HG03439 (cell line): ENCODE measurements around the gene WDR75.
"Not testable (repeated sequence)": the region's sequence is repeated elsewhere in the genome, so short reads cannot be mapped to it uniquely, and the experiment has no call there.

Experiments used
- ATAC-seq: cut with Tn5 transposase; IDR thresholded peaks from one replicate; pipeline ENCODE4 v1.9.1; 2021; ENCODE audit warnings: mild to moderate bottlenecking, moderate library complexity; ENCODE audit not compliant: unreplicated experiment

The WDR75 gene

DNA sequence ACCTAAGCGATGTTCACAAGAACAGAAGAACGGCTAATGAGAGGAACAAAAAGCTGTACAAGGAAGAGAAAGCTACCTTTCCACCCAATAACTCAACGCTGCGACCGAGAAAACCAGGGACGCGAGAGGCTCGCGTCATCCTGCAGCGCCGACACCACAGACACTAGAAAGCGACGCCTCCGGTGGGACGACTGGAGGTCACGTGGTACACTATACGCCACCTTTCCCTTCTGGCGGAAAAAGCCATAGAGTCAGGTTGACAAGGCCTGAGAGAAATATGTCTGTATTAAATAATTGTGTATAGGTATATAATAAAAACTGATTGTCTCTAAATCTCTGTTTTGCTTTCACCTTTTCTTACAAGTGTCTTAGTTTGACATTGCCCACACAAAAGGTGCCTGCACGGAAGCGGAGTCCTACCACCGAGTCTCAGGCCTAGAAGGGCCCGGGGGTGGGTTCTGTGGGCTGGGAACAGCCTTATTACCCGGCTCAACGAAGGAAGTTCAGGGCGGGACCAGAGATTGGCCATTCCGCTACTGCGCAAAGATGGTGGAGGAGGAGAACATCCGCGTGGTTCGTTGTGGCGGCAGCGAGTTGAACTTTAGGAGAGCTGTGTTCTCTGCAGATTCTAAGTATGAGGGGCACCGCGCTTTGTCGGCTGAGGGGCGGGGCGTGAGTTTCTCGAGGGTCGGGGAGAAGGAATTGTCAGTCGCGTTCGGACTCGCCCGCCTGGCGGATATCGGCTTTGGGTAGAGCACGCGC is at the start of gene WDR75:
TSS of gene WDR75 (plus strand) at position 528 of the 762 bp plus-strand sequence. CDS start at position 547, 19 bp downstream.
- ATAC-seq, result peak; percentile 92

DNA sequence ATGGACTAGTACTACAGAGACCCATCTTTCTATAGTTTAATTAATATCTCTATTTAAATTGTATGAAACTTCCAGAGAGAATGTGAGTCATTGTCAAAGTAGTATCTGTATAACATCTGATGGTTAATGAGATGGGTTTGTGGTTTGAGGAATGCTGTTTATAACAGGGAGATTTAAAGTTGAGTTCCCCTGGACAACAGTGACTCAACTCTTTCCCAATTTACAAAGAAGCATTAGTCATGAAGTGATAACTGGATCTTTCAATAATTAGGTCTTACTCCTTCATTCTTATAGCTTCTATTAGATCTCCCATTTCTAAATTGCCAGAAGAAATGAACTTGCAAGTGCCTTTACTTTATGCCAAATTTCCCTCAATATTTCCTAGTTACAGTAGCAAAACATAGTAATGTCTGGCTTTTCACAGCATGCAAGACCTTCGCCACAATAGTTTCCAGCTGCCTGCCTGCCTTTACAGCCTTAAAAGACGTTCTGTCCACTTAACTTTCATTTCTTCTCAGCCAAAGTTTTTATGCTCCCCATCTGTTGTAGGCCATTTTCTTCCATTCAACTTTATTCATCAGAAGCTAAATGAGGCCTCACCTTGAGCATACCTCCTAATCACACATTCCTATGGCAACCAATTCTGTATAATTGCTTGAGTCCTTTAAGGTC is 47.7 kb upstream of the WDR75 start:
- ATAC-seq, result no peak

DNA sequence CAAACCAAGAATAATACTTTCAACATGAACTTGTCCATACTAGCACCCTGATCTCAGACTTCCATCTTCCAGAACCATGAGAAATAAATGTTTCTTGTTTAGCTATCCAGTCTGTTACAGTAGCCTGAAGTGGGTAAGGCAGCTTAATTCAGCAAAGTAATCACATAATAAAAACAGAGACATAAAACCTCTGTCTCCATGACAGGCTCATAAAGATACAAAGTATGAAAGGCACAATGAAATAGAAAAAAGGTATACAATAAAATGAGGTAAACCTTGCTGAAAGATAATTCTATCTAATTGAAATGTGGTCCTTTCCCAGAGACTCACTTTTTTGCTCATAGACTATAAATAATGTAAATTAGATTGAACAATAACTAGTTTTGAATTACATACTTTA is 46.7 kb upstream of the WDR75 start:
- ATAC-seq, result no peak

DNA sequence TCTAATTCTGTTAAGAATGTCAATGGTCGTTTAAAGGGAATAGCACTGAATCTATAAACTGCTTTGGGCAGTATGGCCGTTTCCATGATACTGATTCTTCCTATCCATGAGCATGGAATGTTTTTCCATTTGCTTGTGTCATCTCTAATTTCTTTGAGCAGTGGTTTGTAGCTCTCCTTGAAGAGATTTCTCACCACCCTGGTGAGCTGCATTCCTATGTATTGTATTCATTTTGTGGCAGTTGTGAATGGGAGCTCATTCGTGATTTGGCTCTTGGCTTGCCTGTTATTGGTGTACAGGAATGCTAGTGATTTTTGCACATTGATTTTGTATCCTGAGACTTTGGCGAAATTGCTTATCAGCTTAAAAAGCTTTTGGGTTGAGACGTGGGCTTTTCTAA is 38.3 kb upstream of the WDR75 start:
- ATAC-seq, result no peak

DNA sequence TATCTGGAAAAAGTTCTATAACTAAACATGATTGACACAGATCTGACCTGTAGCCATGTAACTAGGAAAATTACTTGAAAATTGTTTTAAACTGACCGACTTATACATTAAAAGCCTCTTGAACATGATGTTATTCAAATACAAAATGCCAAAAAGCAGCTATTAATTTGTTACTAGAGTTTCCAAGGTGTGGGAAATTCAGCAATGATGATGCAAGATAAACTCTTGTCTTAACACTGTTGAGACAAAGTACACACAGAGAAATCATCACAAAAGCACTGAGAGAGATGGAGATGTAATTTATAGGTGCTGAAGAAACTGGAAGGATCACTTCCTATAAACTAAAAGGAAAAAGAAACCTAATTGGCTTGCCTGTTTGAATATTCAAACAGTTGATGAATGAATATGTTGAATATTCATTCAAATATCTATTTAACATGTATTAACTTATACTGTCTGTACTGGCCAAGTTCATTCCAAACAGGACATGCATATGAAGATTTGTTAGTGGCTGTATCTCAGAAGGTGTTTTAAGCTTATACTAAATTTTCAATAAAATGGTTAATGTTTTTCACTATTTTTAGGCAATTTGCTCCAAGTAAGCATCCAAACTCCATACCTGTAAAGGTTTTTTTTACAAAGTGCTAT is 34.6 kb upstream of the WDR75 start:
- no peak for ATAC-seq

DNA sequence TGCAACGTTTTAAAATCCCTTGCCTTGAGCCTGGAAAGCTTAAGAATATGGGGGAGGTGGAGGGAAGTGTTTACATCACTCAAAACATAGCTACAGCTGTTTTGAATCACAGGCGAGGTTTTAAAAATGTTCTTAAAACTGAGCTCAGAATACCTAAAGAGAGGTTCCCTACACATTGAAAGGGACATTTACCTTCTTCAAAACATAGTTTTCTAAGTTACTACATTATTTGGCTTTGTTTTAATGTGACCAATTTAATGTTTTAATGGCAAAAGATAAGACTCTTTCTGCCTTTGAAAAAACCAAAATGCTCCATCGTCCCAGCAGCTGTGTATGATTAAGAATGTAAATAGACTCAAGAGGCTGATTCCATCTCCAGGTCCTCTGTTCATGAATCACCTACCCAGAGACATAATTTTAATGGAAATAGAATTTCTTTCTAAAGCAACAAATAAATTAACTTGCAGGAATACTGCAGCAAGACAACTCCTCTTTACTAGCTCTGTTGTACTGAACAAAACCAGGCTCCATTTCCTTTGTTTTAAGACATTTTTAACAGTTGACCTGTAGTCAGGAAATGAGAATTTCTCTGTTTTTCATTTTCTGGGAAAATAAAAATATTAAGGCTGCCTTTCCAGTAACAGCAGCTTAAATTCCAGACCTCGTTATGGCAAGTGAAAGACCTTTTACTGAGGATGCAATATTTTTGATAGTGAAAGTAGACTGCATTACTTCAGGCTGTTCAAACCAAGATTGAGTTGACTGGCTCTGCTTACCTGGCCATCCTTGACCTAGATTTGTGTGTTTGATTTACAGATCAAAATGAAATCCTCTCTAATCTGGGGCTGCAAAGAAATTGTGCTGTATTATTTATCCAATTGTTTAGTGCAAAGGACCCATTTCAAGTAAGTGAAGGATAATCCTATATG is 33.7 kb upstream of the WDR75 start:
- ATAC-seq, result no peak

DNA sequence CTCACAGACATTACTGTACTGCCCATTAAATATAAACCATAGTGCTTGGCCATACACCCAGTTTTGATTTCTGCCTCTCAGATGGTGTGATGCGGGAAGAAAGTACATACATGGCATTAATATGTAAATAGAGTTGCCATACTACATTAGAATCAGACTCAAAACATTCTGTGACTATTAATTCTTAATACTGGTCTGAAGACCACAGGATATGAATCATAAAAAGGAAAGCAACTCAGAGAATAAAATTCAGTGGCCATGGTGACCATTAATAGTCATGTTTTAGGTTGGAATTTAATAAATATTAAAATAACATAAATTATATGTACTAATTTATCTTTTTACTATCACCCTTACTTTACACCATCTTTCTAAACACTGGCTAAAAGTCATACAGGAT is 33.0 kb upstream of the WDR75 start:
- no peak for ATAC-seq

DNA sequence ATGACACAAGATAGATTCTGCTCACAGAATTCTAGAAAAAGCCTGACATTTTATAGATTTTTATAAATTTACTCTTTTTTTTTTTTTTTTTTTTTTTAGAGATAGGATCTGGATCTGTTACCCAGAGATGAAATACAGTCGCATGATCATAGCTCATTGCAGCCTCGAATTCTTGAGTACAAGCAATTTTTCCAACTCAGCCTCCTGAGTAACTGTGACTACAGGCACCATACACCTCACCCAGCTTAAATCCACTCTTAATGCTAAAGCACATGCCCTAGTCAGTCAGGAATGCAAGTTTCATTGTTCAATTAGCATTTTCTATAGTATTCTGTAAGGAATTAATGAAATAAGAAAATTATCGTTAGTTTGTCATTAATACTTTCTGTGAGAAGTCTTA is 32.1 kb upstream of the WDR75 start:
- no peak for ATAC-seq

DNA sequence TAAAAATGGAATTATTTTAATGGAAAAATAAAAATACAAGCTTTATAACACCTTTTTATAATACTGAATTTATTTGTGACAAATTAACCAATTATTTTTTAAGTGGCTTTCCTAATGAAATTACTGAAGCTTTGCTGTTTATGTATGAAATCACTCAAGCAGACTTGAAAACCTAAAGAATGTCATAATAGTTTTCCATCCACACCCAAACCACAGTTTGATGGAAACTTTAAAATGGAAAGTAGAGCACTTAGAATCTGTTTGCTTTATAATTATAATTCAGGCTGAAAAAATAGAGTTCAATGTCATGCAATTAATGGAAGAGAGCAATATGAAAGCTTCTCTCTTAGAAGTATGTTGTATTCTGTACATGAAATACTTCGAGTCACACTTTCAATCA is 31.6 kb upstream of the WDR75 start:
- no peak for ATAC-seq

DNA sequence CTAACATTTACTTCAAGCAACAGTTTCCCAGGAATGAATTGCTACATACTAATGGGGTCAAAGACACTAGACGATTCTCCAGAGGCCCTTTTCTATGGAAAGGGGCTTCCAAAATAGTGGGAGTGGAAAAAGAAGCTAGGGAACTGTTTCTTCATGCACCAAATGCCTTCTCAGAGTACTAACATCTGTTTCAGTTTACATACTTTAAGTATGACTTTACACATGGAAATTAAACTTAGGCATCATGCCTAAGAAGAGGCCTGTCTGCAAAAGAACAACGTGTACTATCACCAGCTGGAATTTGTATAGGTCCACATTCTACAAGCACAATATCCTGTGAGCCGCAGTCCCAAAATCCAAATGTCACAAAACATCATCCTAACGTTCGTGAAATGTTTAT is 29.4 kb upstream of the WDR75 start:
- ATAC-seq, result no peak

DNA sequence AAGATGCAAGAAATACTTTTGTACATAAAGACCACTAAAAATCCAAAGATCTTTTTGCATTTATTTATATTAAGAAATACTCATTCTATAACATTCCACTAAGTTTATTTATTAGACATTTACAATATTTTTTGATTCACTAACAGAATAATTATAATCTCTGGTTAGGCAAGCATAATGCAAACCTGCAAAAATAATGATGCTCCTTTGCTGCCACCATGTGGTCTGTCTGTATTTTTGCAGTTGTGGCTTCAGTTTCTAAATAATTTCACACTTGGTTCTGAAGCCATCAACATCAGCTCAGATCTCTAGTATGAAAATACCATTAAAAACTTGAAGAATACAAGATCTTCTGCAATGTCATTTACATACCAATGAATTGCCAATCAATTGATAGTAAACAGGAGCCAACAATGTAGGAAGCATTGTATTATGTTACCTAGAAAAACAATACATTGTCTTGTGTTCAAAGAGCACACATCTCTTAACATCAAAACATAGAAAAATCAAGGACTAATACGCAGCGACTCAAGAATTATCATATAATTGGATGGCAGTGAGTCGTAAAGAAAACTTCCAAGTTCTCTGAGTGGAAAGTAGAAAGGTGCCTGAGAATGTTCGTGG is 28.8 kb upstream of the WDR75 start:
- ATAC-seq, result no peak

DNA sequence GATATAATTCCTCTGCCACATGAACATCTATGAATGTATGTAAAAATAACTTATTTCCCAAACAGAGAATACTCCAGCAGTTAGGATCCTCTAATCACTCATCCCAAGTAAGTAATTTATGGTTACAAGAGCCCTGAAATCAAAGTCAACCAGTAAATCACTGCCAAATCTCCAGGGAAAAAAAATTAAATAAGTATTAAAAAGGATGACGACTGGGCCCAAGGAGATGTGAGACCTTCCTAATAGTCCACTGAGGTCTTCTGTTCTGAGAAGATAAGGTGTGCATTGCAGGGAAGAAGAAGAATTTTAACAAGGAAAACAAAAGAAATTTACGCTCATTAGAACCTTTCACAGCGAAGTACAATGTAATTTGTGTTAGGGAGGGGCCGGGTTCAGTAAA is 28.0 kb upstream of the WDR75 start:
- ATAC-seq, result no peak

DNA sequence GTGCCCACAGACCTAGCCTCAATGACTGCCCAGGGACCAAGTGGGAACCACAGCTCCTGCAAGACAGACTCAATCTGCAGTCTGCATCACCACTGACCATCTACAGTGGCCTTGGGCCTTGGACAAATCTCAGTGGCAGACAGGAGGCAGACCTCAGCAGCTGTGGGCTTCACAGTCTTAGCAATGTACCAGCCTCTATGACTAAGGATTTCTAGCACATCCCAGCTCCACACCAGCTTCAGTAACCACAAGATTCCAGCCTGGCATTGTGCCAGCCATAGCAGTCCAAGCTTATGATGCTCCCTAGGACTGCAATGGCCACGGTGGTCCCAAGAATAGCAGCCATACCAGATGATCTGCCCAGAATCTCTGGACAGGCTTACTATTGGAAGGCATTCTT is 19.6 kb upstream of the WDR75 start:
- no peak for ATAC-seq

DNA sequence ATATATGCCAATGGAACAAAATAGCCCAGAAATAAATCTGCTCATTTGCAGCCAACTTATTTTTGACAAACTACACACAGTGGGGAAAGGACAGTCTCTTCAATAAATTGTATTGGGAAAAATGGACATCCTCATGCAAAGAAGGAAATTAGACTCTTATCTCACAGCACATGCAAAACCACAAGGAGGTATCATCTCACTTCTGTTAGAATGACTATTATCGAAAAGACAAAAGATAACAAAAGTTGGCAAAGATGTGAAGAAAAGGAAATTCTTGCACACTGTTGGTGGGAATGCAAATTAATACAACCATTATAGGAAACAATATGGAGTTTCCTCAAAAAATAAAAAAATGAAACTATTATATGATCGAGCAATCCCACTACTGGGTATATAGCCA is 16.3 kb upstream of the WDR75 start:
- no peak for ATAC-seq

DNA sequence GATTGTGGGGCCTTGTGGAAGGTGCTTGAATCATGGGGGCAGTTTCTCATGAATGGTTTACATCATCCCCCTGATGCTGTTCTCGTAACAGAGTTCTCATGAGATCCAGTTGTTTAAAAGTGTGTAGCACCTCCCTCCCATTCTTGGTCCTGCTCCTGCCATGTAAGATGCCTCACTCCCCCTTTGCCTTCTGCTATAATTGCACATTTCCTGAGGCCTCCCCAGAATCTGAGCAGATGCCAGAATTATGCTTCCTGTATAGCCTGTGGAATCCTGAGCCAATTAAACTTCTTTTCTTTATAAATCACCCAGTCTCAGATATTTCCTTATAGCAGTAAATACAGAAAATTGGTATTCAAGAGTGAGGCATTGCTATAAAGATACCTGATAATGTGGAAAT is 15.6 kb upstream of the WDR75 start:
- no peak for ATAC-seq

DNA sequence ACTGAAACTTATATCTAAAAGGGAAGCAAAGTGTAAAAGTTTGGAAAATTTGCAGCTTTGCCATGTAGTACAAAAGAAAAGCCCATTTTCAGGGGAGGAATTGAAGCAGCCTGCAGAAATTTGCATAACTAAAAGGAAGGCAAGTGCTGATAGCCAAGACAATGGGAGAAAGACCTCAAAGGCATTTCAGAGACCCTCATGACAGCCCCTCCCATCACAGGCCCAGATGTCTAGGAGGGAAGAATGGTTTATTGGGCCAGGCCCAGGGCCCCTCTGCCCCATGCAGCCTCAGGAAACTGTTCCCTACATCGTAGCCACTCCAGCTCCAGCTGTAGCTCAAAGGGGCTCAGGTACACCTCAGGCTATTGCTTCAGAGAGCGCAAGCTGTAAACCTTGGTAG is 14.4 kb upstream of the WDR75 start:
- no peak for ATAC-seq

DNA sequence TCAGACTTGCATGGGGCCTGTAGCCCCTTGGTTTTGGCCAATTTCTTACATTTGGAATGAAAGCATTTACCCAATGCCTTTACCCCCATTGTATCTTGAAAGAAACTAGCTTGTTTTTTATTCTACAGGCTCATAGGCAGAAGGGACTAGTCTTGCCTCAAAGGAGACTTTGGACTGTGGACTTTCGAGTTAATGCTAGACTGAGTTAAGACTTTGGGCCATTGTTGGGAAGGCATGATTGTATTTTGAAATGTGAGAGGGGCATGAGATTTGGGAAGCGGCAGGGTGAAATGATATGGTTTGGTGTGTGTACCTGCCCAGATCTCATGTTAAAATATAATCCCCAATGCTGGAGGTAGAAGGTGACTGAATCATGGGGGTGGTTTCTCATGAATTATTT is 13.4 kb upstream of the WDR75 start:
- ATAC-seq, result no peak

DNA sequence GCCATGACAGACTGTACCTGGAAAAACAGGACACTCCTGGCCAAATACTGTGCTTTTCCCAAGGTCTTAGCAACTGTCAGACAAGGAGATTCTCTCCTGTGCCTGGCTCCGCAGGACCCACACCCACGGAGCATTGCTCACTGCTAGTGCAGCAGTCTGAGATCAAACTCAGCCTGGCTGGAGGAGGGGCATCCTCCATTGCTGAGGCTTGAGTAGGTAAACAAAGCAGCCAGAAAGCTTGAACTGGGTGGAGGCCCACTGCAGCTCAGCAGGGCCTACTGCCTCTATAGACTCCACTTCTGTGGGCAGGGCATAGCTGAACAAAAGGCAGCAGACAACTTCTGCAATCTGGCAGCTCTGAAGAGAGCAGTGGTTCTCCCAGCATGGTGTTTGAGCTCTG is 10.8 kb upstream of the WDR75 start:
- ATAC-seq, result not testable (repeated sequence)

DNA sequence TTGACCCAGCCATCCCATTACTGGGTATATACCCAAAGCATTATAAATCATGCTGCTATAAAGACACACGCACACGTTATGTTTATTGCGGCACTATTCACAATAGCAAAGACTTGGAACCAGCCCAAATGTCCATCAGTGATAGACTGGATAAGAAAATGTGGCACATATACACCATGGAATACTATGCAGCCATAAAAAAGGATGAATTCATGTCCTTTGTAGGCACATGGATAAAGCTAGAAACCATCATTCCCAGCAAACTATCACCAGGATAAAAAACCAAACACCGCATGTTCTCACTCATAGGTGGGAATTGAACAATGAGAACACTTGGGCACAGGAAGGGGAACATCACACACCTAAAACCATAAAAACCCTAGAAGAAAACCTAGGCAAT is 5.5 kb upstream of the WDR75 start:
- ATAC-seq, result not testable (repeated sequence)

DNA sequence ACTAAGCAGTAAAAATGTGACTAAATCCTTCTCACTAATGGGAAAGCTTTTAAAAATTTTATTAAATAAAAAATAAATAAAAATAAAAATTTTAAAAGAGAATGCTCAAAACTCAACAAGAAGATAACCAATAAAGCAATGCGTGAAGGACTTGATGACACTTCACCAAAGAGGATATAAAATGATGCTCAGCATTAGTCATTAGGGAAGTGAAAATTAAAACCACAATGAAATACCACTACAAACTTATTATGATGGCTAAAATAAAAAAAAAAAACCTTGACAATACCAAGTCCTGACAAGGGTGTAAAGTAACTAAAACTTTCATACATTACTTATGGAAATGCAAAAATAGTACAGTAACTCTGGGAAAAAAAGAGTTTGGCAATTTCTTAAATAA is 3.3 kb upstream of the WDR75 start:
- ATAC-seq, result no peak

DNA sequence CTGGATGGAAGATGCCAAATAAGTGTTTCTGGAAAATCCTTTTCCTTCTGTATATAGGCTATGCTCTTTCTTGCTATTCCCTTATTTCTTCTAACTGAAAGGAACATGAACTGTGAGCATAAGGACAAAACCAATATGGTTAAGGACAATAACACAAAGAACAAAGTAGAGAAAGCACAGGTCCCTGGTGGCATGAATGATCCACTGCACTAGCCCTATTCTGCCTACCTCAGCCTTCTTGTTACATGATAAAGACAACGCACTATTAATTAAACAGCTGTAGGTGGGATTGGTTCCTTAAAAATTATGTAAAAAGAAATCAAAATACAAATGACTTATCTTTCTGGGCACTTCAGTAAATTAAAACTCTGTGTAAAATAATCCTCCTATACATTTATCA is 1.9 kb upstream of the WDR75 start:
- no peak for ATAC-seq
